PC-3 (cell line): ENCODE data around the gene DPEP2.

Experiments used
- CTCF ChIP-seq: fragments of 300-600 bp; sonication (generic); conservative IDR thresholded peaks from 2 replicates; pipeline ENCODE4 v1.5.1; 2017; ENCODE audit warnings: antibody characterized with exemption, low read depth, mild to moderate bottlenecking, low read length
- EZH2phosphoT487 ChIP-seq: fragments of 300-600 bp; sonication (generic); IDR thresholded peaks from 2 replicates; pipeline ENCODE4 v1.6.1; 2018; ENCODE audit warnings: mild to moderate bottlenecking, antibody characterized with exemption, low read length, borderline replicate concordance

- TF ChIP-seq CTCF (no peak), EZH2phosphoT487 (no peak)
Measured at GRCh38 chr16:68005786-68006286, 6.6 kb upstream of the DPEP2 start.
